Measurements from ENCODE around the gene CLVS2. TPM values are rescaled to one million over a fixed set of nuclear protein-coding genes. Genes with fewer than 3 reads are reported as not detected.

The CLVS2 gene
- total RNA-seq, 4 donors from 2014 or later = under 0.01 to 11.6 (median 3.2) TPM

GRCh38 chr6:123024976-123025375, 28.9 kb downstream of the CLVS2 start:
- Histone ChIP-seq H3K27me3 (no peaks in the 10 kb centered on the region), H3K9me3 (no peaks in the 10 kb centered on the region), H3K36me3 (no peaks in the 10 kb centered on the region), H3K27ac (no peak overlapping the region), H3K4me1 (peaks cover 0 to 4% of the 10 kb centered on the region in 2 donors), H3K4me3 (no peak overlapping the region)
- intact Hi-C loops (cut with DNase I; ENCODE audit: low total_unique reads) = no loop called here
- TF ChIP-seq CTCF (IDR thresholded peaks at IDR 0.05) (no peak), POLR2A (IDR thresholded peaks at IDR 0.05) (no peak)
- no peak for DNase-seq

GRCh38 chr6:123027408-123027807, 31.4 kb downstream of the CLVS2 start:
- Histone ChIP-seq H3K27me3 (no peaks in the 10 kb centered on the region), H3K4me3 (no peak overlapping the region), H3K36me3 (no peaks in the 10 kb centered on the region), H3K9me3 (no peaks in the 10 kb centered on the region), H3K4me1 (peaks cover 0 to 6% of the 10 kb centered on the region in 2 donors), H3K27ac (no peak overlapping the region)
- DNase-seq = no peak
- TF ChIP-seq CTCF (IDR thresholded peaks at IDR 0.05) = no peak
- intact Hi-C loops (cut with DNase I; ENCODE audit: low total_unique reads) = no loop called here

GRCh38 chr6:123028263-123028662, 32.2 kb downstream of the CLVS2 start:
- H3K27me3 ChIP-seq = no peaks in the 10 kb centered on the region

DNA sequence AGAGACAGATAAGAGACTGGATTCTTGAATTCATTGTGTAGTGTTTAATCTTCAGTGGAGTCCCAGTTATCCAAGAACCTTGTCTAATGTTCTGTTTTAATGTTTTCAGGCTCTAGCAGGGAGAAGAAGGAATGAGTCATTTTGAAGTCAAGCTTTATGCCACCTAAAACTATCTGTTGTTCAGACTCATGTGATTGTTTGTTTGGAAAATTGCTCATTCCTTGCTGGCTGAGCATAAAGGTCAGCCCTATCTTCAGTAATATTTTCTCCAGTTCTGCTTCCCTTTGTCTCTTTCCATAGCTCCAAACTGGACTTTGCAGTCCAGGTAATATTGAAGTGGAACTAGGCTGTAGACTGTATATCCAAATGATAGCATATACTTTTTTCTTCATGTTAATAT, 34.2 kb downstream of the CLVS2 start:
- Histone ChIP-seq H3K4me3 (no peak overlapping the region), H3K9me3 (no peaks in the 10 kb centered on the region), H3K27ac (no peak overlapping the region), H3K36me3 (peaks cover 0 to 3% of the 10 kb centered on the region in 2 donors), H3K27me3 (no peaks in the 10 kb centered on the region), H3K4me1 (peaks cover 0 to 6% of the 10 kb centered on the region in 2 donors)
- no peak for DNase-seq
- intact Hi-C loops (cut with DNase I; ENCODE audit: low total_unique reads) = no loop called here
- TF ChIP-seq POLR2A (IDR thresholded peaks at IDR 0.05) (no peak), CTCF (IDR thresholded peaks at IDR 0.05) (no peak)

More at GRCh38 chr6:123028263-123028662, 32.2 kb downstream of the CLVS2 start:
- intact Hi-C loops (cut with DNase I; ENCODE audit: low total_unique reads) = no loop called here
- TF ChIP-seq POLR2A (IDR thresholded peaks at IDR 0.05) (no peak), CTCF (IDR thresholded peaks at IDR 0.05) (no peak)
- Histone ChIP-seq H3K4me1 (peaks cover 0 to 6% of the 10 kb centered on the region in 2 donors), H3K27ac (no peak overlapping the region), H3K36me3 (peaks cover 0 to 1% of the 10 kb centered on the region in 2 donors), H3K9me3 (no peaks in the 10 kb centered on the region), H3K4me3 (no peak overlapping the region)
- no peak for DNase-seq

- no peaks in the 10 kb centered on the region for H3K27me3 ChIP-seq
- no peaks in the 10 kb centered on the region for H3K4me1 ChIP-seq
- peaks cover 0 to 3% of the 10 kb centered on the region in 2 donors for H3K36me3 ChIP-seq
- no peak overlapping the region for H3K4me3 ChIP-seq
- intact Hi-C loops (cut with DNase I; ENCODE audit: low total_unique reads) = no loop called here
- no peaks in the 10 kb centered on the region for H3K9me3 ChIP-seq
- no peak overlapping the region for H3K27ac ChIP-seq
- DNase-seq = no peak
- TF ChIP-seq CTCF (IDR thresholded peaks at IDR 0.05) (no peak), POLR2A (IDR thresholded peaks at IDR 0.05) (no peak)
These were observed 40.6 kb downstream of the CLVS2 start for GRCh38 chr6:123036648-123037047.
